ENCODE measurements around the gene FBXW4. TPM values are rescaled to one million over a fixed set of nuclear protein-coding genes. Genes with fewer than 3 reads are reported as not detected.

Gene FBXW4
- total RNA-seq, 6 donors from 2014 or later, result 75.2 to 223 (median 88.5) TPM

DNA sequence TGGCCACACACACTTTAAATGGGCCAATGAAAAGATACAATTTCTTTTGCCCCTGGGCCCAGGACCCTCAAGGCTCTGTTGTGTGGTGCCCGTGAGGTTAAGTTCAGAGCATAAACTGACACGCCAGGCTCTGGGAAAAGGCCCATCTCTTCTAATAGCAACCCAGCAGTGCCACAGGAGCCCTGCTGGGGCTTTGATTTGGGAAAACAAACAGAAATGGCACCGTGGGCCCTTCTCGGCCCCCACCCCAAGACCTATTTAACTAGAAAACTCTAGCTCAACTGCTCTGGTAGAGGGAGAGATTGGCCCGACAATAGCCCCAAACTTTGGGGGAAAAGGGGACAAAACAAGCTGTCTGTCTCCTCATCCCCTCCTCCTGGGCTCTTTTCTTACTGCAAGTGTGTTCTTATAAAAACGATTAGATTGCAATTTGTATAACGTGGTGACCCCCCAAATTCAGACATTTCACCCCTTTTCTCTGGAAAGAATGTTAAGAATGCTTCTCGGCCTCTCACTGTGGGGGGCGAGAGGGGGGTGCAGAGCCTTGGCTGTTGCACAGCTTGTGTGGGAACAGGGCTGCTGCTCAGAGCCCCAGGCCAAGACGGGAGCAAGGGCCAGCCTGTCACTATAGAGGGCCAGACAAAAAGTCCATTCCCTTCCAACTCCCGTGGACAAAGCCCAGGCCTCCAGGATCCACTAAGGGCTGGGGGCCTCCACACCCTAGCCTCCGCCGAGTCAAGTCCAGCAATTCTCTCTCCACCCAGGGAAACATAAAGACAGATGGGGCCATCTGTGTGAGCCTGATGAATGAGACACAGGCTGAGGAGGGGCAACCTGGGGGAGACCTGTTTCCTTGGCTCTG is 80.1 kb downstream of the FBXW4 start:
- TF ChIP-seq POLR2AphosphoS5 (IDR thresholded peaks at IDR 0.05) (no peak), EP300 (IDR thresholded peaks at IDR 0.05) (no peak), POLR2A (IDR thresholded peaks at IDR 0.05) (no peak)
- TF ChIP-seq, protein P1, sequence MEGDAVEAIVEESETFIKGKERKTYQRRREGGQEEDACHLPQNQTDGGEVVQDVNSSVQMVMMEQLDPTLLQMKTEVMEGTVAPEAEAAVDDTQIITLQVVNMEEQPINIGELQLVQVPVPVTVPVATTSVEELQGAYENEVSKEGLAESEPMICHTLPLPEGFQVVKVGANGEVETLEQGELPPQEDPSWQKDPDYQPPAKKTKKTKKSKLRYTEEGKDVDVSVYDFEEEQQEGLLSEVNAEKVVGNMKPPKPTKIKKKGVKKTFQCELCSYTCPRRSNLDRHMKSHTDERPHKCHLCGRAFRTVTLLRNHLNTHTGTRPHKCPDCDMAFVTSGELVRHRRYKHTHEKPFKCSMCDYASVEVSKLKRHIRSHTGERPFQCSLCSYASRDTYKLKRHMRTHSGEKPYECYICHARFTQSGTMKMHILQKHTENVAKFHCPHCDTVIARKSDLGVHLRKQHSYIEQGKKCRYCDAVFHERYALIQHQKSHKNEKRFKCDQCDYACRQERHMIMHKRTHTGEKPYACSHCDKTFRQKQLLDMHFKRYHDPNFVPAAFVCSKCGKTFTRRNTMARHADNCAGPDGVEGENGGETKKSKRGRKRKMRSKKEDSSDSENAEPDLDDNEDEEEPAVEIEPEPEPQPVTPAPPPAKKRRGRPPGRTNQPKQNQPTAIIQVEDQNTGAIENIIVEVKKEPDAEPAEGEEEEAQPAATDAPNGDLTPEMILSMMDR (IDR thresholded peaks at IDR 0.05), result no peak
- no peaks in the 10 kb centered on the region for H3K27me3 ChIP-seq
- no peaks in the 10 kb centered on the region for H3K4me1 ChIP-seq
- no peak for DNase-seq
- no peak for ATAC-seq (ENCODE audit: low FRiP score in 2 of 2)
- H3K9me3 ChIP-seq, result no peaks in the 10 kb centered on the region
- WGBS, 2 donors, result 87 to 88% methylated on average over 10 to 13 of the region's 13 CpGs
- H3K36me3 ChIP-seq, result peaks cover 0 to 55% (median 46%) of the 10 kb centered on the region in 4 donors
- no peak overlapping the region for H3K4me3 ChIP-seq
- H3K27ac ChIP-seq, result no peak overlapping the region

DNA sequence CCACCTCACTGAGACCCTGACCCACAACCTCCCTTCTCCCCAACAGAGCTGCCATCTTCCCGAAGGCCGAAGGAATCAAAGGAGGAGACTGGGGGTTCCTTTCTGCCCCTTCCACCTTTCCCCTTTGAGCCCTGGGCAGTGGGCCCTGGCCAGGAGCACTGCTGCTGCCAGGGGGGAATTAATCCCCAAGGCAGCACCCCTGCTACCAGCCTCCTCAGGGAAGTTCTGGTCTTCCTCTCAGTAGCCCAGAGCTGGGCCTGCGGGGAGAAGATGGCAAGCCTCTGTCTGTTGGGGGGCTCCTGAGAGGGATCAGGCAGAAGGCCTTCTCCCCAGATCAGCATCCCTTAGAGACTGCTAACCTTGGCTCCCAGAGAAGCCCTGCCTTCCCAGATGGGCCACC is 81.3 kb downstream of the FBXW4 start:
- DNase-seq (no peak), ATAC-seq (ENCODE audit: low FRiP score in 2 of 2) (no peak)
- Histone ChIP-seq H3K9me3 (no peaks in the 10 kb centered on the region), H3K27me3 (no peaks in the 10 kb centered on the region), H3K27ac (no peak overlapping the region), H3K4me1 (no peaks in the 10 kb centered on the region), H3K4me3 (no peak overlapping the region), H3K36me3 (peaks cover 5 to 57% (median 53%) of the 10 kb centered on the region in 4 donors)
- 92 to 98% methylated on average over 3 of the region's 3 CpGs for WGBS, 2 donors
- no peak for TF ChIP-seq POLR2A (IDR thresholded peaks at IDR 0.05)
- TF ChIP-seq, protein P1 (IDR thresholded peaks at IDR 0.05), result no peak
- TF ChIP-seq POLR2AphosphoS5 (IDR thresholded peaks at IDR 0.05), result no peak
- no peak for TF ChIP-seq EP300 (IDR thresholded peaks at IDR 0.05)

DNA sequence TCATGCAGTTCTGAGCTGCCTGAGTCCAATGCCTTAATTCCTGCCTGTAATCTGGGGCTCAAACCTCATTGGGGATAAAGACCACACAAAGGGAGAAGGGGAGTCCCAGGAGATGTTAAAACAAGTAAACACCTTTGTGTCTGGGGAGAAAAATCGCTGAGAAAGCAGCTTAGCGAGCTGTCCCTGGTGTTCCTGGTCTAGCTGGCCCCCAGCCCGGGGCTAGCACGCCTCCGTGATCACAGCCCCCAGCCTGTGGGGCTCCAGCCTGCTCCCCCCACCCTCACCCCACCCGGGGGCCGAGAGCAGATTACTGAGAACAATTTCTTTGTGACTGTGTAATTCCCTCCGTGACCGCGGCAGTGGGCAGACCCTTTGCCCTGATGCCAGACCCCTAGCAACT is 82.1 kb downstream of the FBXW4 start:
- peaks cover 10 to 60% (median 54%) of the 10 kb centered on the region in 4 donors for H3K36me3 ChIP-seq
- no peak overlapping the region for H3K27ac ChIP-seq
- H3K4me3 ChIP-seq, result no peak overlapping the region
- TF ChIP-seq, protein P1 (IDR thresholded peaks at IDR 0.05), result no peak
- TF ChIP-seq POLR2A (IDR thresholded peaks at IDR 0.05) (no peak), POLR2AphosphoS5 (IDR thresholded peaks at IDR 0.05) (no peak), EP300 (IDR thresholded peaks at IDR 0.05) (no peak)
- DNase-seq, result no peak
- H3K4me1 ChIP-seq, result no peaks in the 10 kb centered on the region
- no peak for ATAC-seq (ENCODE audit: low FRiP score in 2 of 2)
- H3K9me3 ChIP-seq, result no peaks in the 10 kb centered on the region
- no peaks in the 10 kb centered on the region for H3K27me3 ChIP-seq
- WGBS, 2 donors, result 83 to 89% methylated on average over 8 to 10 of the region's 10 CpGs

DNA sequence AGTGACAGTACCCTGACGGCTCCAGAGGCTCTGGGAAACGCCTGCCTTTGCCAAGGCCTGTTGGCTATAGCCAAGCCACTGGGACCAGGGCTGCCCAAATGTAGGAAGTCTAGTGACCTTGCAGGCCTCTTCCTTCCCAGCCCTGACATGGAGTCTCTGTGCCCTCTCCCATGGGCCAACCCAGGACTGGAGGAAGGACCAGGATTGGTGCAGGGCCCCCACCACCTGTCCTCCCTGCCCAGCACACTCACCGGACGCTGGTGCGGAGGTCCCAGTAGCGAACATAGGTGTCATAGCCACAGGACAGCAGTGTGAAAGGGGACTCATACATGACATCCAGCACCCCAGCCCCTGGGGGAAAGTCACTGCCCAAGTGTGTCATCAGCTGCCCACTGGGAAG is 82.9 kb downstream of the FBXW4 start:
- ATAC-seq (ENCODE audit: low FRiP score in 2 of 2) (no peak), DNase-seq (no peak)
- Histone ChIP-seq H3K9me3 (no peaks in the 10 kb centered on the region), H3K27ac (peak overlapping the region in 1 of 4 donors; percentile 10), H3K36me3 (peaks cover 12 to 64% (median 56%) of the 10 kb centered on the region in 4 donors), H3K4me1 (no peaks in the 10 kb centered on the region), H3K27me3 (no peaks in the 10 kb centered on the region), H3K4me3 (no peak overlapping the region)
- TF ChIP-seq EP300 (IDR thresholded peaks at IDR 0.05), result no peak
- 93 to 98% methylated on average over 4 to 5 of the region's 6 CpGs for WGBS, 2 donors

DNA sequence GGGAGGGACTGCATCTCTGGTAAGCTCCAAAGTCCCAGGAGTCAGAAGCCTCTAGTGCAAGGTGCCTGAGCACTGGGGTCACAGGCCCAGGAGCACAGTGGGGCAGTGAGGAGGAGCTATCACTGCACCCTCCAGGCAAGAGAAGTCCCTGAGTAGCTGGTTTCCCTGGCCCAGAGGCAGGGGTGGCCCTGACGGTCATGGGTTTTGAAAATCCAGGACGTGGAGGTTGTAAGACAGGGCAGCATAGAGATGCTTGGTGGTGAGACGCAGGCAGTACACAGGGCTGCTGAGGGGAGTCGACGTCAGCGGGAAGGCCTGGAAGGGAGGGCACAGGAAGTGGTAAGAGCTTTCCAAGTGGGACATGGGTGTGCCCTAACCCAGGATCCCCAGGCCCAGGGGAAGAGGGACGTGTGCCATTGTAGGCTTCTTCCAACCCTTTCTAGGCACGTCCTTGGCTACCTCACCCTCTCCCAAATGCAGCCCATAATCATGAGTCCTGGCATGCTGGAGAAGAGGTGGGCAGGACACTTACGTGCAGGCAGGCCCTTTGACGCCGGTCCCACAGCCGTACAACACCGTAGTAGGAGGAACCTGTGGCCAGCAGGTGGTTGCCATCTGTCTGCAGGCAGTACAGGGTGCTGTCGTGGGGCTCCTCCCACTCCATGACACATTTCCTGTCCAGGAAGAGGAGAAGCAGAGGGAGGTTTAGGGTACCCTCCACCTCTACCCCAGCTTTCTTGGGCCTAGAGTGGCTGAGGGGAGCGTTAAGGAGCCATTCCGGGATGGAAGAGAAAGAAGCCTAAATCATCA is 83.7 kb downstream of the FBXW4 start:
- Histone ChIP-seq H3K27me3 (no peaks in the 10 kb centered on the region), H3K4me1 (no peaks in the 10 kb centered on the region), H3K27ac (peak overlapping the region in 1 of 4 donors; percentile 10), H3K9me3 (no peaks in the 10 kb centered on the region), H3K36me3 (peaks cover 12 to 64% (median 55%) of the 10 kb centered on the region in 4 donors), H3K4me3 (no peak overlapping the region)
- WGBS, 2 donors, result 78 to 86% methylated on average over 16 of the region's 16 CpGs
- DNase-seq, result no peak
- ATAC-seq (ENCODE audit: low FRiP score in 2 of 2), result no peak
- no peak for TF ChIP-seq POLR2A (IDR thresholded peaks at IDR 0.05)
- TF ChIP-seq, protein P1 (IDR thresholded peaks at IDR 0.05), result no peak
- no peak for TF ChIP-seq POLR2AphosphoS5 (IDR thresholded peaks at IDR 0.05)

All from upper lobe of left lung (tissue), 6 donors.